Activated CD8-positive, alpha-beta memory T cell treated with anti-CD3 and anti-CD28 coated beads, Interleukin-2, amount 10 ng/mL, durations not matched to agents 7 days and 5 days (primary cell): ENCODE measurements around the gene MAST2. TPM values are rescaled to one million over a fixed set of nuclear protein-coding genes. Genes with fewer than 3 reads are reported as not detected.
"Not testable (repeated sequence)": the region's sequence is repeated elsewhere in the genome, so short reads cannot be mapped to it uniquely, and the experiment has no call there.

Experiments used
- ATAC-seq: fragments of 150-1000 bp; cut with Tn5 transposase; one replicate; pipeline ENCODE4 v1.10.0; 2021; ENCODE audit warnings: moderate library complexity
- CTCF ChIA-PET: fragments of 350-600 bp; sonication (Branson Sonifier 250); formaldehyde crosslinking; loops from one replicate; lab custom pipeline; 2021; ENCODE audit warnings: antibody characterized with exemption; lab: Charles Lee
- DNase-seq: peaks from one replicate; pipeline ENCODE4 v3.0.0-alpha.2; 2020
- H3K27ac Mint-ChIP-seq: one replicate; pipeline ENCODE4 v1.8.0; 2021; ENCODE audit warnings: mild to moderate bottlenecking, mixed read lengths
- H3K27me3 Mint-ChIP-seq: one replicate; pipeline ENCODE4 v1.8.0; 2021; ENCODE audit warnings: mixed read lengths
- H3K36me3 Mint-ChIP-seq: one replicate; pipeline ENCODE4 v1.8.0; 2021; ENCODE audit warnings: mild to moderate bottlenecking, mixed read lengths
- H3K4me1 Mint-ChIP-seq: one replicate; pipeline ENCODE4 v1.8.0; 2021; ENCODE audit warnings: mixed read lengths
- H3K4me3 Mint-ChIP-seq: one replicate; pipeline ENCODE4 v1.8.0; 2021; ENCODE audit warnings: mild to moderate bottlenecking, moderate library complexity, mixed read lengths
- H3K9me3 Mint-ChIP-seq: one replicate; pipeline ENCODE4 v1.8.0; 2022; ENCODE audit warnings: low read depth, mixed read lengths
- total RNA-seq, 2 experiments: library from RNA; stranded (reverse); gene quantifications; one replicate each; pipeline ENCODE4 v1.2.3, GENCODE V29; 2021

MAST2 gene
- total RNA-seq, 2 experiments from 2014 or later: 29.5 to 35.6 TPM

GRCh38 chr1:45927231-45927915, 124.0 kb downstream of the MAST2 start:
- H3K27ac Mint-ChIP-seq, H3K4me1 Mint-ChIP-seq, H3K4me3 Mint-ChIP-seq, H3K9me3 Mint-ChIP-seq, DNase-seq, CTCF ChIA-PET, H3K36me3 Mint-ChIP-seq, H3K27me3 Mint-ChIP-seq, ATAC-seq: not testable (repeated sequence)

GRCh38 chr1:45928486-45929205, 125.2 kb downstream of the MAST2 start:
- Mint-ChIP-seq H3K9me3 (no peaks in the 10 kb centered on the region), H3K36me3 (no peaks in the 10 kb centered on the region), H3K27ac (no peak overlapping the region), H3K27me3 (no peaks in the 10 kb centered on the region), H3K4me3 (no peak overlapping the region), H3K4me1 (peaks cover 6% of the 10 kb centered on the region)
- DNase-seq (no peak), ATAC-seq (no peak)
- CTCF ChIA-PET: no interaction called here

- no peak for DNase-seq
- ATAC-seq: no peak
- H3K36me3 Mint-ChIP-seq: peaks cover 2% of the 10 kb centered on the region
- no peak overlapping the region for H3K27ac Mint-ChIP-seq
- H3K4me1 Mint-ChIP-seq: peaks cover 6% of the 10 kb centered on the region
- H3K9me3 Mint-ChIP-seq: no peaks in the 10 kb centered on the region
- no peaks in the 10 kb centered on the region for H3K27me3 Mint-ChIP-seq
- CTCF ChIA-PET: no interaction called here
- H3K4me3 Mint-ChIP-seq: no peak overlapping the region
Measured at GRCh38 chr1:45929257-45929687, 125.9 kb downstream of the MAST2 start.

- Mint-ChIP-seq H3K27ac (no peak overlapping the region), H3K4me1 (peaks cover 6% of the 10 kb centered on the region), H3K36me3 (peaks cover 2% of the 10 kb centered on the region), H3K9me3 (no peaks in the 10 kb centered on the region), H3K27me3 (no peaks in the 10 kb centered on the region), H3K4me3 (no peak overlapping the region)
- no peak for ATAC-seq
- CTCF ChIA-PET: no interaction called here
- no peak for DNase-seq
Measured at GRCh38 chr1:45930258-45931150, 127.1 kb downstream of the MAST2 start.

GRCh38 chr1:45932205-45932604, 128.8 kb downstream of the MAST2 start:
- H3K27ac Mint-ChIP-seq, H3K9me3 Mint-ChIP-seq, H3K4me1 Mint-ChIP-seq, ATAC-seq, CTCF ChIA-PET, H3K4me3 Mint-ChIP-seq, DNase-seq, H3K36me3 Mint-ChIP-seq, H3K27me3 Mint-ChIP-seq: not testable (repeated sequence)

GRCh38 chr1:45934947-45935346, 131.5 kb downstream of the MAST2 start:
- Mint-ChIP-seq H3K27me3 (no peaks in the 10 kb centered on the region), H3K4me3 (no peak overlapping the region), H3K9me3 (no peaks in the 10 kb centered on the region), H3K4me1 (no peaks in the 10 kb centered on the region), H3K36me3 (peaks cover 10% of the 10 kb centered on the region), H3K27ac (no peak overlapping the region)
- DNase-seq (no peak), ATAC-seq (no peak)
- CTCF ChIA-PET: no interaction called here

GRCh38 chr1:45938029-45938428, 134.6 kb downstream of the MAST2 start:
- DNase-seq (no peak), ATAC-seq (no peak)
- Mint-ChIP-seq H3K36me3 (peaks cover 12% of the 10 kb centered on the region), H3K4me3 (no peak overlapping the region), H3K27me3 (no peaks in the 10 kb centered on the region), H3K9me3 (no peaks in the 10 kb centered on the region), H3K4me1 (no peaks in the 10 kb centered on the region), H3K27ac (no peak overlapping the region)
- CTCF ChIA-PET: no interaction called here

GRCh38 chr1:45942411-45942810, 139.0 kb downstream of the MAST2 start:
- Mint-ChIP-seq H3K9me3 (no peaks in the 10 kb centered on the region), H3K27me3 (no peaks in the 10 kb centered on the region), H3K4me1 (no peaks in the 10 kb centered on the region), H3K27ac (no peak overlapping the region), H3K36me3 (peaks cover 11% of the 10 kb centered on the region), H3K4me3 (no peak overlapping the region)
- no peak for DNase-seq
- CTCF ChIA-PET: no interaction called here
- no peak for ATAC-seq

DNA sequence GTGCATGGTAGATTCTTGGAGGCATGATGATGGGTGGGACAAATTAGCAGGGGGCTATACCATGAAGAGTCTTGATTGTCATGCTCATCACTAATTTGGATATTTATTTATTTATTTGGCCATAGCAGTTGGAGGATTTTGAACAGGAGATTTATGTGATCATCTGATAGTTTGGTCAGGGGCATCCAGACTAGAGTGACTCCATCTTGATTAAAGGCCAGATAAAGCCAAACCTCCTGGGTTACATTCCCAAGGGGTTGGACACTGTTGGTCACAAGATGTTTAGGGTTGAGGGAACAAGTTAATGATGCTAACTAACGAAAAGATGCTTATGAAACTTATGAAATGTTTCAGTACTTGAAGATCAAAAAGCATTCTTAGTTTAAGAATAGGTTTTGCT, 139.8 kb downstream of the MAST2 start:
- Mint-ChIP-seq H3K27ac (no peak overlapping the region), H3K4me3 (no peak overlapping the region), H3K9me3 (no peaks in the 10 kb centered on the region), H3K36me3 (peaks cover 8% of the 10 kb centered on the region), H3K27me3 (no peaks in the 10 kb centered on the region), H3K4me1 (no peaks in the 10 kb centered on the region)
- CTCF ChIA-PET: no interaction called here
- DNase-seq (no peak), ATAC-seq (no peak)

DNA sequence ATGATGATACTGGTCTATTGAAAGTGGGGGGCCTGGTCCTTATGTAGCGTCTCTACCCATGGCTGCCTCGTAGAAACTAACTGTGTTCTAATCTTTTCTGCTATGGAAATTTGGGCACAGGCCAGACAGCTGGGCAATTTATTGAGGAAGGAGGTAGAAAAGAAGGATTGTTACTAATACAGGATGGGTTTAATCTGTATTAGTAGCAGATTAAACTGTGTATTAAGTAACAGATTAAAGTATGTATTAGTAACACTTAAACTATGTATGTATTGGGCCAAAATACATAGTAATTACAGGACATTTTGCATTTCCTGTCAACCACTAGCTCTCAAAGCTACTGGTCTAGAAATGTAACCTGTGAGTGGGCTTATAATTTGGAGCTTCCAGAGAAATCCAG, 142.0 kb downstream of the MAST2 start:
- H3K27ac Mint-ChIP-seq: no peak overlapping the region
- H3K4me1 Mint-ChIP-seq: no peaks in the 10 kb centered on the region
- H3K4me3 Mint-ChIP-seq: no peak overlapping the region
- CTCF ChIA-PET: no interaction called here
- no peaks in the 10 kb centered on the region for H3K9me3 Mint-ChIP-seq
- H3K27me3 Mint-ChIP-seq: no peaks in the 10 kb centered on the region
- no peak for DNase-seq
- ATAC-seq: no peak
- H3K36me3 Mint-ChIP-seq: peaks cover 2% of the 10 kb centered on the region

- H3K27ac Mint-ChIP-seq, ATAC-seq, H3K4me3 Mint-ChIP-seq, CTCF ChIA-PET, H3K27me3 Mint-ChIP-seq, H3K4me1 Mint-ChIP-seq, H3K9me3 Mint-ChIP-seq, DNase-seq, H3K36me3 Mint-ChIP-seq: not testable (repeated sequence)
Measured at GRCh38 chr1:45949462-45949861, 146.1 kb downstream of the MAST2 start.

GRCh38 chr1:45952072-45952471, 148.7 kb downstream of the MAST2 start:
- no peaks in the 10 kb centered on the region for H3K9me3 Mint-ChIP-seq
- H3K27me3 Mint-ChIP-seq: no peaks in the 10 kb centered on the region
- DNase-seq (no peak), ATAC-seq (no peak)
- H3K27ac Mint-ChIP-seq: no peak overlapping the region
- H3K36me3 Mint-ChIP-seq: no peaks in the 10 kb centered on the region
- no peaks in the 10 kb centered on the region for H3K4me1 Mint-ChIP-seq
- CTCF ChIA-PET: no interaction called here
- H3K4me3 Mint-ChIP-seq: no peak overlapping the region

- no peak overlapping the region for H3K27ac Mint-ChIP-seq
- CTCF ChIA-PET: no interaction called here
Measured at GRCh38 chr1:45953934-45954847, 150.8 kb downstream of the MAST2 start.

More at GRCh38 chr1:45953934-45954847, 150.8 kb downstream of the MAST2 start:
- no peaks in the 10 kb centered on the region for H3K9me3 Mint-ChIP-seq
- ATAC-seq: no peak
- H3K36me3 Mint-ChIP-seq: no peaks in the 10 kb centered on the region
- no peak for DNase-seq
- no peaks in the 10 kb centered on the region for H3K27me3 Mint-ChIP-seq
- H3K4me3 Mint-ChIP-seq: no peak overlapping the region
- no peaks in the 10 kb centered on the region for H3K4me1 Mint-ChIP-seq
